ENCODE data around the gene TADA2B.
"Not testable (repeated sequence)": the region's sequence is repeated elsewhere in the genome, so short reads cannot be mapped to it uniquely, and the experiment has no call there.

The TADA2B gene

DNA sequence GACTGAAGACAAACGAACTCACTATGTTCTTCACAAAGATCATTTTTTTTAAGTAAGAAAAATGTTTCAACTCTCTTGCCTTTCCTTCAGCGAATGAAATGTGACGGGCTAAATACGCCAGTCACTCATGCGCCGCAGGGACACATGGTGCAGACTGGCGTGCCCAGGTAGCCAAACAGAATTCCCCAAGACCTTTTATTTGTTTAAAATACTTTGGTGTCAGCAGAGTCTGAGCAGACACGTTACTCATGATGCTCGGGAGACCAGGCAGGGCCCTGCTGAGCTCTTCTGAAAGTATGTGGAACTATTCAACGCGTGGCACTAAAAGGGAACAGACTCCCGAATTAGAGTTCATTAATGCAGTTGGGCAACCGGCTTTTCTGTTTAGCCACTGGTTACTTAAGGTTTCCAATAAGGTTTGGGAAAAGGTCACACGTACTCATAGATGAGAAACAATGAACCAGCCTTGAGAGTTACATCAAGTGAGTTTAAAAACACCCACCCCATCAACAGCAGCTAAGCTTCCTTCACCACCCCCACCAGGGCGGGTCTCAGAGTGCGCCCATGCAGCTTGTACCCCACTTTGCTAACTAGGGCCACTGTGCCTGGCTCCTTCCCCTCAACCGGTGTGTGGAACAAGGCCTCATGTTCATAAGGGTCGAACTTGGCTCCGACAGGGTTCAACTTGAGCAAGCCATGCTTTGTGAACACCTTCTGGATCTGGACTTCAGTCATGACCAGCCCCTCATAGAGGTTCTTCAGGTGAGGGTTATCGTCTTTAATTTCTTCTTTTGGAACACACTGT is 17.4 kb downstream of the TADA2B start:
- DNase-seq, result no peak

DNA sequence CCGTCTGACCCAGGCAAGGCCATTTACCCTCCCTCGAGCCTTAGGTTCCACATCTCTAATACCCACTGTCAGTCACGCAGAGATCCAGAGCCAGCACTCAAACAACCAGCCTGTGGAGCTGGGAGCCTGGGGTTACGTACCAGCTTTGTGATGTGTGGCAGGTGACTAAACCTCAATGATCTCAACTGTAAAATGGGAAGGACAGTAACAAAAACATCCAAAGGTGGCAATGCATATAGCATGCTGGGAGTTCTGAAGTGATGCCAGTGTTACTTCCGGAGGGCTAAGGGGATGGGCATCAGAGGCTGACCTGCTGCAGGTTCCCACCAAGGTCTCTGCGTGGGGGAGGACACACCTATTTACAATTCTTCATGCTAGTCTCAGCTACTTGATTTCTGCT is 18.6 kb downstream of the TADA2B start:
- no peak for DNase-seq

DNA sequence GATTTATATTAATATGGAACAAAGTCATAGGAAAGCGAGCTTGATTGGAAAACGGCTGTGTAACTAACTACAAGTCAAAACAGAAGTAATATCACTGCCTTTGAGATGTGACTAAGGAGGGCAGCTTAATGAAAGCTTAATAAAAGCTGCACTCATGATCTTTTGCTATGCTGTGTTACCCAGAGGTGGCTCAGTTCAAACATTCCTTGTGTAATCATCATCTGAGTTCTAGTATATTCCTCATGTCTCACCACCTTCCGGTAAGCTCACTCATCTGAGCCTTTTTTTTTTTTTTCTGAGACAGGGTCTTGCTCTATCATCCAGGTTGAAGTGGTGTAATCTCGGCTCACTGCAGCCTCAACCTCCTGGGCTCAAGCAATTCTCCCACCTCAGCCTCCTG is 19.6 kb downstream of the TADA2B start:
- no peak for DNase-seq

DNA sequence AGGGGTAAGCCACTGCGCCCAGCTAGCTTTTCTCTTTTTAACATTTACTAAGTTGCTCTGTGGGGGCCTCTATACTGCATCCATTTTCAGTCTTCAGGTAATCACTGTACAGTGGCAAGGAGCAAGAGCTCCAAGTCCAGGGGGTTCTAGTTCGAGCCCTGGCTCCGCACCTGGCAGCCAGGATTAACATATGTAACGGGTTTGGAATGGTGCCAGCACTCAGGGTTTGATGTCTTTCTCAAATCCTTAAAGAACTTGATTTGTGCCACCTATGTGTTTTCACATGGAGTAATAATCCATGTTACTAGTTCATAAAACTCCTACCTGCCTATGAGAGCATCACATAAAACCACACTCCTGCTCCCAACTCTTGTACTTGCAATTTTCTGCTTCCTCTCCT is 20.2 kb downstream of the TADA2B start:
- no peak for DNase-seq

DNA sequence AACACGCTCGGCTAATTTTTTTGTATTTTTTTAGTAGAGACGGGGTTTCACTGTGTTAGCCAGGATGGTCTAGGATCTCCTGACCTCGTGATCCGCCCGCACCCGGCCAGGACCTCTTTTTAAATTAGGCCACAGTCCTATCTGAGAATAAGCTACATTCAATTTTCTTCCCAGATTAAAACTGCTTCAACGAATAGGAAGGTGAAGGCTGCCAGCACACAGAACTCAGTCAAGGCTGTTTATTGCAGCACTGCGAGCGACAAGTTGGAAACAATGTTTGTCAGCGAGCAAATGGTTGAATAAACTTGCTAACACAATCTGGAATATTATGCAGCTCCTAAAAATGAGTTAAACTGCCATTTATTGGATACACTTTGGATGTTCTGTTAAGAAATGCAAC is 22.8 kb downstream of the TADA2B start:
- no peak for DNase-seq

DNA sequence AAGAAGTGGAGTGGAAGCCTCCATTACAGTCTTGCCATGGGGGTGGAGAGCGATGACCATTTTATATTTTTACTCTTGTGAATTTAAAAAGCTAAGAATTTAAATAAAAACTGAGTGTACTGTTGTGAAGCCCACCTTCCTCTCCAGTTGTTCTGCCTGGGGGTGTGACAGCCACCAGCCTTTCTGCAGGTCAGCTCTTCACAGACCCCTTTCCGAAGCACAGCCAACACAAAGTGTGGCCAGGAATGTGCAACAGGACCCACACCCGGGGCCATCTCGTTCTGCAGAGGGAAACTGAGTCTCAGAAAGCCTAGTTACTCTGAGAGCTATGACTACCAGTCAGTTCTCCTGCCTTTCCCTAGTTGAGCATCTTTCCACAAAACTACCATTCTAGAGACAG is 23.3 kb downstream of the TADA2B start:
- DNase-seq, result no peak

DNA sequence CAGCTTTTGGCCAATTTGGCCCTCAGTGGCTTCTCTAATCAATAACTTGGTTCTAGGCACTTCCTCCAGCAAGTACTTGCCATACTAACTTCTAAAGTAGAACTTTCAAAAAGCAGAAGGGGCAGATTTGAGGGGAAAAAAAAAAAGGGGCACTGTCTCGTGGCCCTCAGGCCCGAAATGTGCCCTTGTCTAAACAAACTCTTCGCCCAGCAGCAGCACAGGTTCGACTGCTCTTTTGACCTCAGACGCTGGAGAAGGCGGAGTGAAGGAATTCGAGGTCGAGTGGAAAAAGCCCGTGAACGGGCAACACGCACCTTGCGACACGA is 23.9 kb downstream of the TADA2B start:
- no peak for DNase-seq

DNA sequence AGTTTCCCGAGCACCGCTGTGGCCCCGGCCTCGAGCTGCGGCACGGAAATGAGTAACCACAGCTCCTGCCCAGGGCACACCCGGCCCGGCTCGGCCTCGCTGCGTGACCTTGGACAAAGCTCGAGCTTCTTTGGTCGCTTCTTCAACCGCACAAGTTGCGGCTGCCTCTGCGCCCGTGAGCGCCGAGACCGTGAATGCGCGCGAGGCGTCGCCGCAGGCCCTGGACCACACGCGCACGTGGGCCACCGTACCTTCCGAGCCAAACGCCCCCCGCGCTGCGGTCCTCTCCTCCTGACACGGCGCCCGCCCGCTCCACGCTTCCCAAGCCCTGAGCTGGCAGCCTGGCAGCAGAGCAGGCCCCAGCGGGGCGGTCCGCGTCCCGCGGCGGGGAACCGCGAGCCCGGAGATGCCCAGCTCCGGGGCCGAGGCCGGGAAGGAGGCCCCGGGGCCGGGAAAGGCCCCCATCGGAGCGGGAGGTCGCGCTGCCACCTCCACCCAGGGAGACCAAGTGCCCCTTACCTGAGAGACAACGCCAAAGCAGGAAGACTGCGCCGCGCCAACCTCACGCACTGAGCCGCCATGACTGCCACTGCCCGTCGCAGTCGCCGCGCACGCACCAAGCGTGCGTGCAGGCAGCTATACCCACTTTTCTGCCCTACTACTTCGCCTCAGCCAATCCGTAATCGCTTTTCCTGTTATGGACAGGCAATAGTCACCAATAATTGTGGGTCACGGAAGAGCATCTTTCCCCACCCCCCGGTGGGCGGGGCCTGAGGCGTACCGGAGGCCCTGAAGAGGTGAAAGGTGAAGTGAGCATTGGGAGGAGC is 24.5 kb downstream of the TADA2B start, which contains the start of gene GRPEL1:
Gene GRPEL1, minus strand, starts transcription at position 613 of the 827 bp plus-strand sequence. Its CDS starts 32 bp downstream, at position 581.
- peak; percentile 100 for DNase-seq

DNA sequence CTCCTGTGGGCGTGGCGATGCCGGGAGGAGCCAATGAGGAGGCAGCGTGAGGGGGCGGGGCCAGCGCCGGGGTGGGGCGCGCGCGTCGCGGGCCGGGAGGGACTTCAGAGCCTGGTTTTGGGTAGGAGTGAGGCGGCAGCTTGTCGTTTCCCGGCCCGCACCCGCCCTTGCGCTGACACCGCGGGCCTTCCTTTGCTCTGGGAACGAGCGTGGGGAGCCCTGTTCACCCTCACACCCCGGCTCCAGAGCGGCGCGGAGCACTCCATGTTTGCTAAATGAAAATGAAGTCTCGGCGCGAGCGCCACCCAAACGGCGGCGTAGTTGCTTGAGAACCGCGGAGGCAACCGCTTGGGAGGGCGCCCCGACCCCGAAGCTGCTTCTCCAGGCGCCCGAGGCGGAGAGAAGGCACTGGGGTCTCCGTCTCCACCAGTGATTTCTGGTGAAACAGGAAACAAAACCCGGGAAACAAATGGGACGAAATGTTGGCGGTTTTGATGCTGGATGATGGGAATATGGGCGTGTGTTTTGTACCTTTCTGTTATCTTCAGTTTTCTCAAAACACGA is 25.2 kb downstream of the TADA2B start:
- DNase-seq, result no peak

DNA sequence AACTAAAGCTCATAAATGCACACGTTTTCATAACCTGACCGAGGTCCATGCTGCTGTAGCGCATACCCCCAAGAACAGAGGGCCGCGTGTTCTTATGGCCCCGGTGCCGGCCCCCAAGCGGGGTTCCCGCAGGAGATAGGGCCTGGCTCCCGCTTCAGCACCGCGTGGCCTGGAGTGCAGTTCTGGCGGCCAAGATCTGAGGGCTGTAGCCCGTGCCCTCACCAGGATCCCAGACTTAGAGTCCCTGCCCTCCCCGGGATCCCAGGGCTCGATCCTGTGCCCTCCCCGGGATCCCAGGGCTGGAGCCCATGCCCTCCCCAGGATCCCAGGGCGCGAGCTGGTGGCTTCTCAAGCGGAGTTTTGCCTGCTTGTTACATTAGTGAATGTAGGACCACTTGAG is 25.7 kb downstream of the TADA2B start:
- DNase-seq, result no peak

DNA sequence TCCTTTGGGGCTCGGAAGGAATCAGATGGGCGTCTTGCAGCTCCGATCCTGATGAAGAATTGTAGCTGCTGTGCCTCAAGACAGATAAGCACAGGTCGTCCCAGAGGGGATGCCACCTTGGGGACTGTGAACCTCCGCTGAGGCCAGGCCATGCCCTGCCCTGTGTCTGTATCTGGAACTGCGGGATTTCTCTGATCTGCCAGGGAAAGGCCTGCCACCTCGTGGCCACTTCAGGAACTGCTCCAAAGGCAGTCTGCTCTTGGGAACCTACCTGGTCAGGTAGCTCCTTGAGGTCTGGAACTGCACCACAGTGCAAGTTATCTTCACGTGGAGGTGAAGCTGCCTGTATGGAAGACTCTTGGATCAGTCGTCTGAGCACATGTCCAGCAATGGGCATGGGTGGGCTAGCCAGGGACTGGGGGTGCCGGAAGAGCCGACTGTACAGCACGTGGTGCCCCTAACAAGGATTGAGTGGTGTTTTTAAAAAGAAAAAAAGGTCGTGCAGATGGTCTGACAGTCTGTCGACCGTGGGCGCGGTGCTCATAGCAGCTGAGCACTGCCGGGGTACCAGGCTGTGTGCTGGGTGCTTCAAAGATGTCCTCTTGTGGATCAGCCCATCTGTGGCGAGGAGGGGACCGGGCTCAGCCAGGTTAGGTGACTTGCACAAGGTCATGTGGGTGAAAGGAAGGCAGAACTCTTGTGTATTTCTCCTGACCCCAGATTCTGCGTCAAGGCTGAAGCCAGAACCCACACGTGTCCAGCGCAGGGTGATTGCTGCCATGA is 27.7 kb downstream of the TADA2B start:
- DNase-seq, result peak; percentile 87

DNA sequence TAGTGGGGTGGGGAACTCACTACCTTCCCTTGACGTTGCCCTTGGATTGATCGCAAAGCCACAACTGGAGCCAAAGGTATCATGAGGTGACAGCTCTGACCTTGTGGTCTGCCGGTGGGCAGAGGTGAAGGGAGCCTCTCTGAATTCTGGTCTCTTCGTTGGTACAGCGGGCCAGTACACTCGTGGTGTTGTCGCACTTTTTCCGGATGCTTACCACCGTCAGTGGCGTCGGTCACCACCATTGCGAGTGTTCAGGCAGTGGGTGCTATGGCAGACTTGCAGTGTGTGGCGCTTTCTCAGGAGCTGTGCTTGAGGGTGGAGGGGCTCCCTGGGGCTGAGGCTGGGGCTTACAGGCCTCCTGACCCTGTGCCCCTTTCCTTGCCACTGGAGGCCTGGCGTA is 29.9 kb downstream of the TADA2B start:
- no peak for DNase-seq

DNA sequence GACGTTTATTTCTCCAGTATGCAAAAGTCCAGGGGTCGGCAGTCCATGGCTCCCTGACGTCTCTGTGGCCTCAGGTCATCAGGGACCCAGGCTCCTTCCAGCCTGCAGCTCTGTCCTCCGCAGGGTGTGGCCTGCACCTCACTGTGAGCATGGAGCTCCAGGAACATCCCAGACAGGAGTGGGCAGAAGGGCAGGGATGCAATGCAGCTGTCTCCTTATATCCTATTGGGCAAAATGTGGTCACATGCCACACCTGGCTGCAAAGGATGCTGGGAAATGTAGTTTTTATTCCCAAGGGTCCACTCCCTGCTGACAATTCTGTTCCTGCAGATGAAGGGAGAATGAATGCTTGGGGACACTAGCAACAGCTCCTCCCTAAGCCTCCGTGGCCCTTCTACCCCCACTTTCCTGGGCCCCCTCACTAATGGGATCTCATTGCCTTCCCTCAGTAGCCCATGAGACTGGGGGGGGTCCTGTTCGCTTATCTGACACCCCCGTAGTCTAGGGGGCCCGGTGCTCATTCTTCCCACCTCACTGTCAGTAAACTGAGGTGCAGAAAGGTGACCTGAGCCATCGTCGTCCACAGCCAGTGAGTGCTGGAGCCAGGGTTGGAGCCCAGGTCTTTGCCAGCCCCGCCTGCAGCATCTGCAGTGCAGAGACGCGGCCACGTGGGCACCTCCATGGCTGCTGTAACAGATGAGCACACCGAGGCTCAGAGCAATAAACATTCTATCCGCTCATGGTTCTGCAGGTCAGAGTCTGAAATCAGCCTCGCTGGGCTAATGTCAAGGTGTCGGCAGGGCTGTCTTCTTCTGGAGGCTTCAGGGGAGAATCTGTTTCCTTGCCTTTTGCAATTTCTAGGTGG is 30.6 kb downstream of the TADA2B start:
- no peak for DNase-seq

DNA sequence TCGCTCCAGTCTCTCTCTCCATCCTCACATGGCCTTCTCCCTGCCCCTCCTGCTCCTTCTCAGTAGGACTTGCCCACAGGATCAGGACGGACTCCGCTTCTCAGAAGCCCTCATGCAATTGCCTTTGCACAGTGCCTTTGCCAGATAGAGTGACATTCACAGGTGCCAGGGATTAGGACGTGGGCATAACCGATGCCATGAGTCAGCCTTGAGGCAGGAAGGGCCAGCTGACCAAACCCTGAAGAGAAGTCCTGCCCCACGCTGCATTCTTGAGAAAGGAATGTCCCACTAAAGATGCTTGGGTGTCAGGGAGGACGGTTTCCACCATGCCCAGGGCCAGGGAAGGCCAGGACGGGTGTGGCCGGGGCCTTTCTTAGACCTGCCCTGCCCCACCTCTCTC is 31.3 kb downstream of the TADA2B start:
- DNase-seq, result no peak

DNA sequence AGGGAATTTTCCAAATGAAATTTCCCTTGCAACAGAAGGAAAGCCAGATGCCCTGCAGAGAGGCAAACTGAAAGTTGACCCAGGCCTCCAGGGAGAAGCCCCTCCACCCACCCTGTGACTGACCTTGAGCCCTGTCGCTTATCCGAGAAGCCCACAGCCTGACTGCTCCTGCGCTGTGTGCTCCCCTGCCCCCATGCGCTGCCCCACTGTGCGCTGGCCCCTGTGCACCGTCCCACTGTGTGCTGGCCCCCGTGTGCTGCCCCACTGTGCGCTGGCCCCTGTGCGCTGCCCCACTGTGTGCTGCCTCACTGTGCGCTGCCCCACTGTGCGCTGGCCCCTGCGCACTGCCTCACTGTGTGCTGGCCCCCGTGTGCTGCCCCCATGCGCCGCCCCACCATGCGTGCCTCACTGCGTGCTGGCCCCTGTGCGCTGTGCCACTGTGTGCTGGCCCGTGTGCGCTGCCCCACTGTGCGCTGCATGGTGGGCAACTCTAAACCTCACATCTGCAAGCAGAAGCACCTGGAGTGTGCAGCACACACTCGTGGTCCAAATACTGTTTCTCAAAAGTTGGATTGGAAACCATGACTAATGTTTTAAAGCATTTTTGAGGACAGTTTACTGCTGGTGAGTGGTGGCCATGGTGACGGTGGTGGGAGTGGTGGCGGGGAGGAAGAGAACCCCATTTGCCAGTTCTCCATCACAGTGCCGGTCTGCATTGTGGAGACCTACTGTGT is 33.0 kb downstream of the TADA2B start:
- DNase-seq, result no peak

DNA sequence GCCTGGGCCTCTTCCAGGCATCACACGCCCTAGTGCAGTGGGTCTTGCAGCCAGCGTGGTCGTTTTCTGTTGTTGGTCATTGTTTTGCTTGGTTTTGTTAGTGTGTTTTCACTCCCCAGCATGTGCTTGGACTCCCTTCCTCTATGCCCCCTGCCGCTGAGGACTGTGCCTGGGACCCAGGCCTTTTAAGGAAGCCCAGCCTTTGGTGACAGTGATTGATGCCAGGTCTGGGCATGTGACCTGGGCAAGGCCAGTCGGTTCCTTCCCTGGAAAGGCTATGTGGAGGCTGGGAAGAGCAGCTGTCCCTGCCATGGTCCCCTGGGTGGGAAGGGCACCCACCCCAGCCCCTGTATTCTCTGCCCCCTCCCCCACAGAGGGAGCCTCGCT is 33.5 kb downstream of the TADA2B start:
- no peak for DNase-seq

DNA sequence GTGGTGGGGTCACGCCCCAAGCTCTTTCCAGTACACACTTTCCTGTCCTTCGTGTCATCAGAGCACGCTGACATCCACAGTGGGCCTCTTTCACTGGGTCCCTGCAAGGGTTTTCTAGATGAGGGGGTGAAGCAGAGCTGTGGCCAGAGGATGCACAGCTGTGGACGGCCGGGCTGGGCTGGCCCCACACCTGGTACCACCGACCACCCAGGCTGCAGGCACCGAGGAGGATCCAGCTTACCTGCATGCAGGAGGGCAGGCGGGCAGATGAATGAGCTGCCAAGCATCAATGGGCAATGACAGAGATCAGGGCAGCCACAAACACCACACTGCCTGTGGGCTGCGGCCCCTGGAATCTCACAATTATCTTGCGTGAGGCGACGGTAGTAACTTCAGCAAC is 34.2 kb downstream of the TADA2B start:
- no peak for DNase-seq

DNA sequence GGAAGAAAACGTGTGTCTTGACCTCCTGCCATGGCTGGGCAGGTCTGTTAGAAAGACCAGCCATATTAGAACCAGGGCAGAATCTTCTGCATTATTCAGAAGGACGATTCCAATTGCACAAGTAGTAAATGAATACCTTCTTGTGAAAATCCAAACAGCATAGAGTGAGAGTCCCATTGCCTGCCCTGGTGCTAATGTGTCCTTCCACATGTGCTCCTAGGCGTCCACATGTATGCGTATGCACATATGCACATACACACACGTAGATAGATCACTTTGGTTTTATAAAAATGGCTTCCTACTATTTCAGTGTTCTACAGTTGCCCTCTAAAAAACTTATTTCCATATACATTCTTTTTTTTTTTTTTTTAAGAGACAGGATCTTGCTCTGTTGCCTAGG is 34.9 kb downstream of the TADA2B start:
- no peak for DNase-seq

DNA sequence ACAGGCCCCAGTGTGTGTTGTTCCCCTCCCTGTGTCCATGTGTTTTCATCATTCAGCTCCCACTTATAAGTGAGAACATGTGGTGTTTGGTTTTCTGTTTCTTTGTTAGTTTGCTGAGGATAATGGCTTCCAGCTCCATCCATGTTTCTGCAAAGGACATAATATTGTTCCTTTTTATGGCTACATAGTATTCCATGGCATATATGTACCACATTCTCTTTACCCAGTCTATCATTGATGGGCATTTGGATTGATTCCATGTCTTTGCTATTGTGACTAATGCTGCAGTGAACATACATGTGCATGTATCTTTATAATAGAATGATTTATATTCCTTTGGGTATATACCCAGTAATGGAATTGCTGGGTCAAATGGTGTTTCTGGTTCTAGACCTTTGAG is 36.3 kb downstream of the TADA2B start:
- DNase-seq, result not testable (repeated sequence)

DNA sequence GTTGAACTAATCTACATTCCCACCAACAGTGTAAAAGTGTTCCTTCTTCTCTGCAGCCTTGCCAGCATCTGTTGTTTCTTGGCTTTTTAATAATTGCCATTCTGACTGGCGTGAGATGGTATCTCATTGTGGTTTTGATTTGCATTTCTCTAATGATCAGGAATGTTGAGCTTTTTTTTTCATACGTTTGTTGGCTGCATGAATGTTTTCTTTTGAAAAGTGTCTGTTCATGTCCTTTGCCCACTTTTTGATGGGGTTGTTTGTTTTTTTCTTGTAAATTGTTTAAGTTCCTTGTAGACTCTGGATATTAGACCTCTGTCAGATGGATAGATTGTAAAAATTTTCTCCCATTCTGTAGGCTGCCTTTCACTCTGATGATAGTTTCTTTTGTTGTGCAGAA is 36.7 kb downstream of the TADA2B start:
- DNase-seq, result not testable (repeated sequence)

Data from activated naive CD4-positive, alpha-beta T cell treated with anti-CD3 and anti-CD28 coated beads, Interleukin-2, amount 50 U/mL, for 16 hours (primary cell).